Measurements from ENCODE around the gene CHRNA10. TPM values are rescaled to one million over a fixed set of nuclear protein-coding genes. Genes with fewer than 3 reads are reported as not detected.

CHRNA10 gene
- total RNA-seq, 1 donor = 1.1 TPM

DNA sequence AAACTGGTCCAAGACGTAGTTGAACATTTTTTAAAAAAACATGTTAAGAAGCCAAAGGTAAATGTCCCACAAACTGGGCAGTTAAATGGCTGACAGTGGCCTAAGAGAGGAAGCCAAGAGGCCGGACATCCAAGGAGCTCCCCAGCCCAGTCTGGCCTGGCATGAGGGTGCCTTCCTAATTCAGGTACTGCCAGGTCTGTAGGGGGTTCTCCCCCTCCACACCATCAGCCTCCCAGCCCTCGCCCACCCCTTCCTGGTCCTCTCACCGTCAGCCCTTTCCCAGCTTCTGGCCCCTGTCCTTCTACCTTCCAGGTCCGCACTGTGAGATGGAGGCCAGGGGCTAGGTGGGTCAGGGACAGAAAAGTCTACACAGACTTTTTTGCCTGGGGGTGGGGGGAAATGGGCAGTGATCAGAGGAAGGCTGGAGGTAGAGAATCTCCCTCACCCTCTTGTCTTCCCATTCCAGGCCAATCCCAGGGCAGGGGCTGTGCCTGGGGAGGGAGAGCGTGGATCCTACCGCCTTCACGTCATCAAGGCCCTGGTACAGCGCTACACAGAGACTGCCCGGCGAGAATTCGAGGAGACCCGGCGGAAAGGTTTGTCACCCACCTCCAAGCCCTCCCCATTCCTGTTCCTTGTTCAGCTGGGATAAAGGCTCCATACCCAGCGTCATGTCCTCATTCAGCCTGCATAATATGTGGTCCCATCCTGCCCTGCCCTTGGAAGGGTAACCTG lies 35.4 kb downstream of the CHRNA10 start:
- no peak overlapping the region for H3K4me3 ChIP-seq (ENCODE audit: low read depth, low read length)
- no peak for DNase-seq (ENCODE audit: low read depth)
- TF ChIP-seq, protein P1, sequence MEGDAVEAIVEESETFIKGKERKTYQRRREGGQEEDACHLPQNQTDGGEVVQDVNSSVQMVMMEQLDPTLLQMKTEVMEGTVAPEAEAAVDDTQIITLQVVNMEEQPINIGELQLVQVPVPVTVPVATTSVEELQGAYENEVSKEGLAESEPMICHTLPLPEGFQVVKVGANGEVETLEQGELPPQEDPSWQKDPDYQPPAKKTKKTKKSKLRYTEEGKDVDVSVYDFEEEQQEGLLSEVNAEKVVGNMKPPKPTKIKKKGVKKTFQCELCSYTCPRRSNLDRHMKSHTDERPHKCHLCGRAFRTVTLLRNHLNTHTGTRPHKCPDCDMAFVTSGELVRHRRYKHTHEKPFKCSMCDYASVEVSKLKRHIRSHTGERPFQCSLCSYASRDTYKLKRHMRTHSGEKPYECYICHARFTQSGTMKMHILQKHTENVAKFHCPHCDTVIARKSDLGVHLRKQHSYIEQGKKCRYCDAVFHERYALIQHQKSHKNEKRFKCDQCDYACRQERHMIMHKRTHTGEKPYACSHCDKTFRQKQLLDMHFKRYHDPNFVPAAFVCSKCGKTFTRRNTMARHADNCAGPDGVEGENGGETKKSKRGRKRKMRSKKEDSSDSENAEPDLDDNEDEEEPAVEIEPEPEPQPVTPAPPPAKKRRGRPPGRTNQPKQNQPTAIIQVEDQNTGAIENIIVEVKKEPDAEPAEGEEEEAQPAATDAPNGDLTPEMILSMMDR (IDR thresholded peaks at IDR 0.05; ENCODE audit: insufficient read depth, low read length) = no peak

DNA sequence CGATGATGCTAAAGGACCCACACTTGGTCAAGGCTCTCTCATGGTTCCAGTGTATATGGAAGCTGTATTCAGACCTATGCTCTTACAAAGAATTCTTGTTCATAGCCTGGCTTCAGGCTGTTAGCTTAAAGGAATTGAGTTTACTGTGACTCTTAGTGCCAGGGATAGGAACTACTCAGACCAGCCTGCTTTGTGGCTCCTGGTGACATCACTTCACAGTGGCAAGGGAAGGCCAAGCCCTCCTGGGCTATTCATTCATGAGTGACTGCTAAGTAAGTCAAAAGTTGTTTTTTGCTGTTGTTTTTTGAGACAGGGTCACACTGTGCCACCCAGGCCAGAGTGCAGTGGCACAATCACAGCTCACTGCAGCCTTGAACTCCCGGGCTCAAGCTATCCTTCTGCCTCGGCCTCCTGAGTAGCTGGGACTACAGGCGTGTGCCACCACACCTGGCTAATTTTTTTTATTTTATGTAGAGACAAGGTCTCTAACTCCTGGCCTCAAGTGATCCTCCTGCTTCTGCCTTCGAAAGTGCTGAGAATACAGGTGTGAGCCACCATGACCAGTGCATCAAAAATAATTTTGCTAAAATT lies 39.0 kb downstream of the CHRNA10 start:
- TF ChIP-seq, protein P1 (IDR thresholded peaks at IDR 0.05; ENCODE audit: insufficient read depth, low read length) = no peak
- DNase-seq (ENCODE audit: low read depth) = no peak
- no peak overlapping the region for H3K4me3 ChIP-seq (ENCODE audit: low read depth, low read length)

DNA sequence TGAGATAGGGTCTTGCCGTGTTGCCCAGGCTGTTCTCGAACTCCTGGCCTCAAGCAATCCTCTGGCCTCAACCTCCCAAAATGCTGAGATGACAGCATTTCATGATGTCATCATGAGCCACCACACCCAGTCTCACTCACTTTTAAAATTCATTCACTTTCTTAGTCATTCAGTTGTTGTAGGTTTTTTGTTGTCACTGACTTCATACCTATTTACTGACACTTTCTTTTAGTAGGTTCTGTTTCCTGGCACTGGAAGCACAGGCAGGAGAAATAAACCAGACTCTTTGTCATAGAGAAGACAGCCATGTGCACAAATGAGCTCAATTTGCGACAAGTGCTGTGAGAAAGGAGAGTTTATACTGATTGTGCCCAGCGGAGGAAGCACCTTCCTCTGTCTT lies 39.9 kb downstream of the CHRNA10 start:
- TF ChIP-seq, protein P1 (IDR thresholded peaks at IDR 0.05; ENCODE audit: insufficient read depth, low read length) = no peak
- no peak overlapping the region for H3K4me3 ChIP-seq (ENCODE audit: low read depth, low read length)
- DNase-seq (ENCODE audit: low read depth) = no peak

DNA sequence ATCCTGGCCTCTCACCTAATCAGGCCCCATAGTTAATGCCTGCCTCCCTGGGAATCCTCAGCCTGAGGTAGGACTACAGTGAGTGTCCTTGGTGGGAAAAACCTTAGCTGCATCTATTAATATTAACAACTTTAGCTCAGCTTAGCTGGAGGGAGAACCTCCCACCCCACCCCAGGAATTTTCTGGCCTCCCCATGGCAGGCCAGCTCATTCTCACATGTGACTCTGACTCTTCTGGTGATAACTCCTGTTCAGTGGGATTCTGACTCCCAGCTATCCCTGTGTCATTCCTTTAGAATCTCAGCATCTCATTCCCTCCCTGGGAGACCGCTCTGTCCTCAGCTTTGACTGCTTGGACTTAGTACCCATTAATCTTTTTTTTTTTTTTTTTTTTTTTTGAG lies 43.9 kb downstream of the CHRNA10 start:
- no peak overlapping the region for H3K4me3 ChIP-seq (ENCODE audit: low read depth, low read length)
- DNase-seq (ENCODE audit: low read depth) = peak; percentile 74
- TF ChIP-seq, protein P1 (IDR thresholded peaks at IDR 0.05; ENCODE audit: insufficient read depth, low read length) = no peak

DNA sequence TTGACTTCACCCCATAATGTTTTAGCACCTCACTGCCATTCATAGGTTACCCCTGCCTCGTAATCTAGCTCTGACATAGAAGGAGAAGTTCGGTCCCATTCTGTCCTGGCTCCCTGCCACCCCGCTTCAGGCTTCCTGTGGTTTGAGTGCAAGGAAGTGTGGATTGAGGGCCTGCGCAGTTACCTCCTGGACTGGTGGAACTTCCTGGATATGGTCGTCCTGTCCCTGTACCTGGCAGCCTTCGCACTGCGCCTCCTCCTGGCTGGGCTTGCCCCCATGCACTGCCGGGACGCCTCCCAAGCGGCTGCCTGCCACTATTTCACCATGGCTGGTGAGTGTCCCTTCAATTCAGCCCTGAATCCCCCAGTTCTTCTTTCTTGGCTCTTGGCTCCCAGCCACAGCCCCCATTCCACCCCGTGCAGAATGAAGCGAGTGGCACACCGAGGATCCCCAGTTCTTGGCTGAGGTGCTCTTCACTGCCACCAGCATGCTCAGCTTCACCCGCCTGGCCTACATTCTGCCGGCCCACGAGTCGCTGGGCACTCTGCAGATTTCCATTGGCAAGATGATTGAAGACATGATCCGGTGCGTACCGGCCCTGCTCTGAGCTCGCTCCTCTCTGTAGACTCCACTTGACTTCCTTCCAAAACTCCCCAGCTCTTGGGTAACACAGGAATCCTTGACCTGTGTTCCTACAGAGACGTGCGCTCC lies 44.8 kb downstream of the CHRNA10 start:
- no peak overlapping the region for H3K4me3 ChIP-seq (ENCODE audit: low read depth, low read length)
- DNase-seq (ENCODE audit: low read depth) = no peak
- TF ChIP-seq, protein P1 (IDR thresholded peaks at IDR 0.05; ENCODE audit: insufficient read depth, low read length) = no peak

DNA sequence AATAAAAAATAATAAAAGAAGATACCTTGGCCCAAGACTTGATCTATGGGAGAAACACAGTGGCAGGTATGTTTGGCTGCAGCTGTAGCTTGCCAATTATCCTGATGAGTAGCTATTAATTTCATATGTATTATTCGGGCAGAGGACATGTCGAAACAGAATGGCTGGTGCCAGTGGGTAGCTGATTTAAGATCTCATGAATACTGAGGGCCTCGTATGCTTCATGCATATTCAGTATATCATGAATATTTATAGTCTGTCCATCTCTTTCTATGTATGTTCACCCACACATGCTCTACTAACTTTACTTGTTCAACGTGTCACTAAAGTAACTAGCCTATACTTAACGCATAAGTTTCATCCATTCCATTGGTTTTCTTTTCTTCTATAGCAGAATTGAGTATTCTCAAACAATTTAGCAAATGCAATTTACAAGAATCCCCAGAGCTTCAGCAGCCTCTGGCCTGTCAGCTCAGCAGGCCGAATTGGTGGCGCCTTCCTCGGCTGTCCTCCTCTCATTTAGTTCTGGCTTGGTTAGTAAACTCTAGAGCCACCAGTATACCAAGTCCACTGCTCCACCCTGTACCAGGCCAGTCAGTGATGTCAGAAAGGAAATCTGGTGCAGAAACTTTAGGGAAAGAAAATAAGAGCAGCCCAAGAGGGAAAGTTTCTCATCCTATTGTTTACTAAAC lies 47.3 kb downstream of the CHRNA10 start:
- TF ChIP-seq, protein P1 (IDR thresholded peaks at IDR 0.05; ENCODE audit: insufficient read depth, low read length) = no peak
- H3K4me3 ChIP-seq (ENCODE audit: low read depth, low read length) = no peak overlapping the region
- no peak for DNase-seq (ENCODE audit: low read depth)

Data from fibroblast of the aortic adventitia (primary cell).